GM19099 (cell line): ENCODE data around the gene BRK1.

Source experiments
- POLR2A ChIP-seq: IDR thresholded peaks from 3 replicates; pipeline ENCODE4 v1.6.1; 2011; ENCODE audit warnings: low read depth; ENCODE audit not compliant: insufficient read length; ENCODE audit errors: extremely low read depth

The BRK1 gene

GRCh38 chr3:10137178-10137577, 21.7 kb downstream of the BRK1 start:
- no peak for TF ChIP-seq POLR2A

- no peak for TF ChIP-seq POLR2A
Measured at GRCh38 chr3:10140996-10141546, 25.6 kb downstream of the BRK1 start.

- TF ChIP-seq POLR2A: no peak
Measured at GRCh38 chr3:10142707-10143560, 27.5 kb downstream of the BRK1 start.

- TF ChIP-seq POLR2A: no peak
Measured at GRCh38 chr3:10145685-10146084, 30.2 kb downstream of the BRK1 start.

- TF ChIP-seq POLR2A: no peak
Measured at GRCh38 chr3:10149226-10149625, 33.8 kb downstream of the BRK1 start.

GRCh38 chr3:10150987-10151386, 35.5 kb downstream of the BRK1 start:
- TF ChIP-seq POLR2A: no peak

GRCh38 chr3:10154335-10155122, 39.1 kb downstream of the BRK1 start:
- TF ChIP-seq POLR2A: no peak

GRCh38 chr3:10155123-10155472, 39.6 kb downstream of the BRK1 start:
- no peak for TF ChIP-seq POLR2A

GRCh38 chr3:10155658-10156057, 40.2 kb downstream of the BRK1 start:
- TF ChIP-seq POLR2A: no peak

- TF ChIP-seq POLR2A: no peak
Measured at GRCh38 chr3:10157031-10157430, 41.6 kb downstream of the BRK1 start.

GRCh38 chr3:10160346-10160745, 44.9 kb downstream of the BRK1 start:
- no peak for TF ChIP-seq POLR2A

GRCh38 chr3:10160925-10161324, 45.5 kb downstream of the BRK1 start:
- TF ChIP-seq POLR2A: no peak

GRCh38 chr3:10162185-10162584, 46.7 kb downstream of the BRK1 start:
- TF ChIP-seq POLR2A: no peak

- TF ChIP-seq POLR2A: peak; percentile 40
Measured at GRCh38 chr3:10164546-10165393, 49.3 kb downstream of the BRK1 start, which contains the start of gene IRAK2. IRAK2 (plus strand) TSS chr3:10164919; CDS start chr3:10164955, 36 bp downstream.

GRCh38 chr3:10166213-10166604, 50.7 kb downstream of the BRK1 start:
- TF ChIP-seq POLR2A: no peak
